Lung (tissue), 12 donors: ENCODE measurements around the gene EPB41. TPM values are rescaled to one million over a fixed set of nuclear protein-coding genes. Genes with fewer than 3 reads are reported as not detected.

ENCODE experiments used
- ATAC-seq: fragments of 200-7000 bp; cut with Tn5 transposase; one replicate; pipeline ENCODE4 v1.9.1; 2020; ENCODE audit warnings: moderate number of reproducible peaks; ENCODE audit not compliant: insufficient read depth, low FRiP score
- DNase-seq, 3 donors: peaks; one replicate each; pipeline ENCODE4 v3.0.0-alpha.2; 2013 to 2017
- H3K27ac ChIP-seq, 2 donors: one replicate each; pipeline ENCODE4 v1.5.1; 2013; ENCODE audit warnings: mild to moderate bottlenecking in 2 of 2, moderate library complexity in 2 of 2, control low read depth in 1 of 2, inconsistent platforms in 1 of 2, low read depth in 1 of 2, low read length in 1 of 2
- H3K27me3 ChIP-seq, 3 donors: one replicate each; pipeline ENCODE4 v1.5.1; 2013; ENCODE audit warnings: low read length in 2 of 3; ENCODE audit not compliant: control insufficient read depth in 3 of 3, insufficient read depth in 3 of 3
- H3K36me3 ChIP-seq, 4 donors: one replicate each; pipeline ENCODE4 v1.5.1; 2013; ENCODE audit warnings: low read length in 4 of 4, mild to moderate bottlenecking in 1 of 4, moderate library complexity in 1 of 4; ENCODE audit not compliant: control insufficient read depth in 4 of 4, insufficient read depth in 4 of 4
- H3K4me1 ChIP-seq, 5 donors: one replicate each; pipeline ENCODE4 v1.5.1; 2013; ENCODE audit warnings: low read length in 5 of 5, mild to moderate bottlenecking in 2 of 5, moderate library complexity in 1 of 5; ENCODE audit not compliant: control insufficient read depth in 5 of 5, insufficient read depth in 5 of 5
- H3K4me3 ChIP-seq: one replicate; pipeline ENCODE4 v1.5.1; 2013; ENCODE audit warnings: mild to moderate bottlenecking, control low read depth, moderate library complexity
- H3K9ac ChIP-seq, 2 donors: one replicate each; pipeline ENCODE4 v1.5.1; 2013; ENCODE audit warnings: low read length in 2 of 2, control low read depth in 1 of 2; ENCODE audit not compliant: insufficient read depth in 1 of 2
- H3K9me3 ChIP-seq, 4 donors: one replicate each; pipeline ENCODE4 v1.5.1; 2013; ENCODE audit warnings: low read length in 3 of 4, mild to moderate bottlenecking in 1 of 4, moderate library complexity in 1 of 4; ENCODE audit not compliant: control insufficient read depth in 4 of 4, insufficient read depth in 3 of 4
- WGBS, 2 donors: extraction: QIAGEN DNeasy Blood & Tissue Kit; methylation state at CpG; one replicate each; pipeline ENCODE4 v1.1.7; 2013; 5-methylcytosine and 5-hydroxymethylcytosine counted together
- polyA plus RNA-seq, 2 donors: library from polyadenylated mRNA; stranded (reverse); fragments of 200-250 nt; gene quantifications; one replicate each; pipeline ENCODE4 v1.2.1, GENCODE V29; 2013
- total RNA-seq, 2 donors: library from RNA; depleted of rRNA in 1 of 2; stranded (reverse); fragments of >200 nt in 1 of 2; gene quantifications; one replicate each; pipeline ENCODE4 v1.2.1, GENCODE V29; 2014 to 2021
- TF ChIP-seq, protein P1 (sequence below): IDR thresholded peaks from 2 replicates; pipeline ENCODE4 v1.5.1; 2012; ENCODE audit warnings: mild to moderate bottlenecking; ENCODE audit errors: control extremely low read depth, extremely low read depth
- donor health status: control.
- donor health status: control.
- donor health status: Bipolar disorder and iron deficiency.
- donor health status: healthy.
- donor health status: DM: yes; HTN: yes; CAD: no.

Gene EPB41
- total and polyA plus RNA-seq, 4 donors = 10.4 to 69.0 (median 33.3) TPM

DNA sequence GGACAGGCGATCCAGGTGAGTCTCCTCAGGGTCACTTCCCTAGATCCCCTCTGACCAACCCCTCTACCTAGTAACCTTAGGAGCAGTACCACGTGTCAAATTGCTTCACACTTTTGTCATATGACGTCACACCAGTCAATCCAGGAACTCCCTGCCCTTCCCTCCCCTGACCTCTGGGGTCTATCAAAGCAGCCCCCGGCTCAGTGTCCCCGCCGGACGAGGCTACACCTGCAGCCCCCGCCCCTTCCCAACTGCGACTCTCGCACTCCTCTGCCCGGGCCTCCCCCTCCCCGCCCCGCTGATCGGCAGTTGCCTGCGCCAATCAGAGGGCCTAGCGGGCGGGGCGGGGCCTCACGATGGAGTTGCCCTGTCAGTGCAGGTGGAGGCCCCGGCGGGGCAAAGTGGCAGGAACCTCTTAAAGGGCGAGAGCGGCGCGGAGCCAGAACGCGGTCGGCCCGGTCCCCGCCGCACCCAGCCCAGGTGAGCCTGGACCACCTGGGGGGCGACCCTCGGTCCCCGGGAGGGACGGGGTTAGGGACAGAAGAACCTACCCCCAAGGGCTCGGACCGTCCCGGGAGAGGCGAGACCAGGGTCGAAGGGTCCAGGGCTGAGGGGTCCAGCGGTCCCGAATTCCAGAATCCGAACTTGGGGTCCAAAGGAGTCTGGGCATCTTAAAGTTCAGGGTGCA lies 27.5 kb upstream of the EPB41 start:
- no peaks in the 10 kb centered on the region for H3K9me3 ChIP-seq
- ATAC-seq (peak; percentile 71), DNase-seq (peak; percentile 66 to 81 (median 76))
- TF ChIP-seq, protein P1, sequence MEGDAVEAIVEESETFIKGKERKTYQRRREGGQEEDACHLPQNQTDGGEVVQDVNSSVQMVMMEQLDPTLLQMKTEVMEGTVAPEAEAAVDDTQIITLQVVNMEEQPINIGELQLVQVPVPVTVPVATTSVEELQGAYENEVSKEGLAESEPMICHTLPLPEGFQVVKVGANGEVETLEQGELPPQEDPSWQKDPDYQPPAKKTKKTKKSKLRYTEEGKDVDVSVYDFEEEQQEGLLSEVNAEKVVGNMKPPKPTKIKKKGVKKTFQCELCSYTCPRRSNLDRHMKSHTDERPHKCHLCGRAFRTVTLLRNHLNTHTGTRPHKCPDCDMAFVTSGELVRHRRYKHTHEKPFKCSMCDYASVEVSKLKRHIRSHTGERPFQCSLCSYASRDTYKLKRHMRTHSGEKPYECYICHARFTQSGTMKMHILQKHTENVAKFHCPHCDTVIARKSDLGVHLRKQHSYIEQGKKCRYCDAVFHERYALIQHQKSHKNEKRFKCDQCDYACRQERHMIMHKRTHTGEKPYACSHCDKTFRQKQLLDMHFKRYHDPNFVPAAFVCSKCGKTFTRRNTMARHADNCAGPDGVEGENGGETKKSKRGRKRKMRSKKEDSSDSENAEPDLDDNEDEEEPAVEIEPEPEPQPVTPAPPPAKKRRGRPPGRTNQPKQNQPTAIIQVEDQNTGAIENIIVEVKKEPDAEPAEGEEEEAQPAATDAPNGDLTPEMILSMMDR = no peak
- H3K27ac ChIP-seq = peak overlapping the region; percentile 85 to 86
- peaks cover 0 to 28% (median 4%) of the 10 kb centered on the region in 5 donors for H3K4me1 ChIP-seq
- 1 to 2% methylated on average over 43 of the region's 43 CpGs for WGBS, 2 donors
- H3K9ac ChIP-seq = peak overlapping the region; percentile 54 to 68
- no peaks in the 10 kb centered on the region for H3K36me3 ChIP-seq
- peaks cover 0 to 3% (median 2%) of the 10 kb centered on the region in 3 donors for H3K27me3 ChIP-seq
- peak overlapping the region; percentile 73 for H3K4me3 ChIP-seq

DNA sequence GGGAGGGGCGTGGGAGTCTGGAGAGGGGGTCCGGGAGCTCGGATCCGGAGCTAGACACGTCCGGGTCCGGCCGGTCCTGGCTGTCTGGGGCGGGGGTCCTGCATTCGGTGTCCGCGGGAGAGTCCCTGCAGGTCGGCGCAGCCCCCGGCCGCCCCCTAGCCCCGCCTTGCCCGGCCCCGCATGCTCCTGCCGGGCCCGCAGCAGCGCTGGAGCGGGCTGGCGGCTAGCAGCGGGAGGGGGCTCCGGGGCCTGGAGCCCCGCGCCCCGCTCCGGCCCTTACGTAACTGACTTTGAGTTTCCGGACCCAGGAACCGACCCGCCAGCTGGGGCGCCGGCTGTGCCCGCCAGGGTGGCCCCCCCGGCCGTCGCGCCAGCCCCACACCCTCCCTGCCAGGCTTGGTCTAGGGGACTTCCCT lies 26.9 kb upstream of the EPB41 start:
- Histone ChIP-seq H3K4me3 (peak overlapping the region; percentile 73), H3K27ac (peak overlapping the region; percentile 85 to 86), H3K9me3 (no peaks in the 10 kb centered on the region), H3K36me3 (no peaks in the 10 kb centered on the region), H3K27me3 (peaks cover 0 to 3% (median 2%) of the 10 kb centered on the region in 3 donors), H3K4me1 (peaks cover 0 to 25% (median 4%) of the 10 kb centered on the region in 5 donors), H3K9ac (peak overlapping the region; percentile 68 to 72)
- WGBS, 2 donors = 0 to 1% methylated on average over 22 to 41 of the region's 41 CpGs
- TF ChIP-seq, protein P1 = no peak
- DNase-seq (peak; percentile 29 to 54 (median 46)), ATAC-seq (no peak)

- no peaks in the 10 kb centered on the region for H3K36me3 ChIP-seq
- ATAC-seq (no peak), DNase-seq (peak; percentile 33 to 46 (median 41))
- TF ChIP-seq, protein P1 = no peak
- no peaks in the 10 kb centered on the region for H3K9me3 ChIP-seq
- peak overlapping the region; percentile 85 to 86 for H3K27ac ChIP-seq
- peaks cover 0 to 24% (median 4%) of the 10 kb centered on the region in 5 donors for H3K4me1 ChIP-seq
- peak overlapping the region in 1 of 2 donors; percentile 72 for H3K9ac ChIP-seq
- H3K4me3 ChIP-seq = peak overlapping the region; percentile 73
- whole genome bisulfite sequencing, 2 donors = 32 to 33% methylated on average over 24 of the region's 24 CpGs
- H3K27me3 ChIP-seq = peaks cover 0 to 3% (median 2%) of the 10 kb centered on the region in 3 donors
Measured at GRCh38 chr1:28887835-28888682, 26.3 kb upstream of the EPB41 start.
